Osteoblast (primary cell): ENCODE data around the gene ZNF547. TPM values are rescaled to one million over a fixed set of nuclear protein-coding genes. Genes with fewer than 3 reads are reported as not detected.

Experiments used
- DNase-seq: peaks from one replicate; pipeline ENCODE4 v3.0.0; 2011; ENCODE audit warnings: low spot score, mixed read lengths; ENCODE audit not compliant: insufficient read length; ENCODE audit errors: missing footprints
- H2AFZ ChIP-seq: 2 replicates; pipeline ENCODE4 v1.6.0; 2011; ENCODE audit warnings: mild to moderate bottlenecking, low read length
- H3K27ac ChIP-seq: 2 replicates; pipeline ENCODE4 v1.5.1; 2011; ENCODE audit warnings: mild to moderate bottlenecking, low read depth, low read length, moderate library complexity
- H3K27me3 ChIP-seq: 2 replicates; pipeline ENCODE4 v1.6.0; 2012; ENCODE audit warnings: mild to moderate bottlenecking, control low read depth, inconsistent platforms, low read length, moderate library complexity; ENCODE audit not compliant: insufficient read depth
- H3K36me3 ChIP-seq: 2 replicates; pipeline ENCODE4 v1.5.1; 2011; ENCODE audit warnings: mild to moderate bottlenecking, low read length, control low read depth, moderate library complexity; ENCODE audit not compliant: insufficient read depth
- H3K4me1 ChIP-seq: 2 replicates; pipeline ENCODE4 v1.5.1; 2011; ENCODE audit warnings: mild to moderate bottlenecking, low read length, control low read depth, moderate library complexity; ENCODE audit not compliant: insufficient read depth
- H3K4me2 ChIP-seq: 2 replicates; pipeline ENCODE4 v1.6.0; 2011; ENCODE audit warnings: mild to moderate bottlenecking, low read length; ENCODE audit not compliant: insufficient read depth
- H3K4me3 ChIP-seq: fragments of 200-600 bp; sonication (generic); 3 replicates; pipeline ENCODE4 v1.5.1; 2012; ENCODE audit warnings: mild to moderate bottlenecking, low read length, inconsistent platforms; ENCODE audit not compliant: insufficient read depth
- H3K79me2 ChIP-seq: 2 replicates; pipeline ENCODE4 v1.6.0; 2012; ENCODE audit warnings: mild to moderate bottlenecking, low read length, control low read depth, inconsistent platforms; ENCODE audit not compliant: insufficient read depth
- H3K9me3 ChIP-seq: 2 replicates; pipeline ENCODE4 v1.5.1; 2011; ENCODE audit warnings: low read depth, low read length, control low read depth
- H4K20me1 ChIP-seq: 2 replicates; pipeline ENCODE4 v1.6.0; 2012; ENCODE audit warnings: mild to moderate bottlenecking, low read length, control low read depth; ENCODE audit not compliant: insufficient read depth
- CTCF ChIP-seq: IDR thresholded peaks from 2 replicates; pipeline ENCODE4 v1.5.1; 2011; ENCODE audit warnings: mild to moderate bottlenecking, low read depth, low read length, moderate library complexity; ENCODE audit errors: extremely low read depth
- total RNA-seq: library from RNA; depleted of rRNA; stranded (reverse); fragments of >200 nt; gene quantifications from 2 replicates; pipeline ENCODE4 v1.2.3, GENCODE V29; 2012

The ZNF547 gene
- total RNA-seq, 1 donor = 5.1 TPM

GRCh38 chr19:57403737-57404563 is 40.6 kb downstream of the ZNF547 start:
- H3K9me3 ChIP-seq = peaks cover 8% of the 10 kb centered on the region
- H3K4me1 ChIP-seq = no peaks in the 10 kb centered on the region
- no peak overlapping the region for H2AFZ ChIP-seq
- no peak for TF ChIP-seq CTCF
- H3K27ac ChIP-seq = no peak overlapping the region
- no peak for DNase-seq
- no peak overlapping the region for H3K4me2 ChIP-seq
- no peaks in the 10 kb centered on the region for H4K20me1 ChIP-seq
- H3K36me3 ChIP-seq = peaks cover 16% of the 10 kb centered on the region
- H3K27me3 ChIP-seq = no peaks in the 10 kb centered on the region
- no peaks in the 10 kb centered on the region for H3K79me2 ChIP-seq
- no peak overlapping the region for H3K4me3 ChIP-seq

- H3K4me3 ChIP-seq = no peak overlapping the region
- H3K4me2 ChIP-seq = no peak overlapping the region
- peak; percentile 74 for TF ChIP-seq CTCF
- no peaks in the 10 kb centered on the region for H3K27me3 ChIP-seq
- no peaks in the 10 kb centered on the region for H4K20me1 ChIP-seq
- DNase-seq = peak; percentile 87
- H2AFZ ChIP-seq = no peak overlapping the region
- peaks cover 2% of the 10 kb centered on the region for H3K9me3 ChIP-seq
- peaks cover 7% of the 10 kb centered on the region for H3K4me1 ChIP-seq
- H3K36me3 ChIP-seq = no peaks in the 10 kb centered on the region
- H3K27ac ChIP-seq = no peak overlapping the region
- peaks cover 6% of the 10 kb centered on the region for H3K79me2 ChIP-seq
Measured at GRCh38 chr19:57406516-57407123, 43.3 kb downstream of the ZNF547 start.

- TF ChIP-seq CTCF = no peak
- Histone ChIP-seq H3K4me1 (peaks cover 12% of the 10 kb centered on the region), H3K4me2 (peak within 1 kb of the TSS; percentile 99), H3K27ac (peak within 1 kb of the TSS; percentile 66), H2AFZ (peak within 1 kb of the TSS; percentile 98), H3K27me3 (no peaks in the 10 kb centered on the region), H4K20me1 (peaks cover 4% of the 10 kb centered on the region), H3K9me3 (no peaks in the 10 kb centered on the region), H3K4me3 (peak within 1 kb of the TSS; percentile 99), H3K36me3 (peaks cover 16% of the 10 kb centered on the region), H3K79me2 (peaks cover 37% of the 10 kb centered on the region)
- peak; percentile 97 for DNase-seq
Measured at GRCh38 chr19:57410877-57411671, 47.7 kb downstream of the ZNF547 start, which contains the start of gene ZNF17. Gene ZNF17 (plus strand): TSS chr19:57411161. CDS start chr19:57413616, 2,455 bp downstream.
